ENCODE results near the gene LST1. TPM values are rescaled to one million over a fixed set of nuclear protein-coding genes. Genes with fewer than 3 reads are reported as not detected.

Gene LST1
- total RNA-seq, 1 experiment from 2014 or later, result 0.66 TPM

GRCh38 chr6:31621320-31621939 is 35.4 kb downstream of the LST1 start (continued):
- TF ChIP-seq CTCF (IDR thresholded peaks at IDR 0.05), result no peak

GRCh38 chr6:31621991-31622390 is 35.9 kb downstream of the LST1 start:
- DNase-seq (ENCODE audit: low spot score), result no peak
- H3K36me3 Mint-ChIP-seq, result peaks cover 56% of the 10 kb centered on the region

More at GRCh38 chr6:31621991-31622390, 35.9 kb downstream of the LST1 start:
- H3K4me1 Mint-ChIP-seq, result peaks cover 13% of the 10 kb centered on the region
- CTCF ChIA-PET, result interaction anchor here (0.7 to 2.1 kb wide), 5 partner anchors 24 to 148 kb away, joined by 3 to 16 read pairs (median 5); partner anchors contain the start of genes ATP6V1G2 and NFKBIL1
- no peak for ATAC-seq
- H3K4me3 Mint-ChIP-seq, result peak overlapping the region; percentile 92
- TF ChIP-seq GABPB1 (CRISPR knock-in tag; IDR thresholded peaks at IDR 0.05) (no peak), NFATC4 (CRISPR knock-in tag; IDR thresholded peaks at IDR 0.05) (no peak), OVOL2 (CRISPR knock-in tag; IDR thresholded peaks at IDR 0.05; ENCODE audit: borderline replicate concordance) (no peak), ZNF281 (CRISPR knock-in tag; IDR thresholded peaks at IDR 0.05) (no peak), ZMAT4 (CRISPR knock-in tag; IDR thresholded peaks at IDR 0.05) (no peak), NFE2L1 (CRISPR knock-in tag; IDR thresholded peaks at IDR 0.05) (no peak), AFF4 (CRISPR knock-in tag; IDR thresholded peaks at IDR 0.05; ENCODE audit: borderline replicate concordance) (no peak), ZNF671 (CRISPR knock-in tag; IDR thresholded peaks at IDR 0.05) (no peak), ATF6 (CRISPR knock-in tag; IDR thresholded peaks at IDR 0.05) (no peak), FOXP4 (CRISPR knock-in tag; IDR thresholded peaks at IDR 0.05) (no peak), ZBTB43 (CRISPR knock-in tag; IDR thresholded peaks at IDR 0.05) (no peak)
- H3K27me3 Mint-ChIP-seq (ENCODE audit: low read depth), result no peaks in the 10 kb centered on the region; the same call in 1 of the 2 replicates
- POLR2A ChIA-PET, result interaction anchor here (1.1 to 1.9 kb wide), 5 partner anchors 17 to 81 kb away, joined by 3 to 8 read pairs (median 7); partner anchors contain the start of genes ATP6V1G2, BAG6, C6orf47 and DDX39B
- H3K27ac Mint-ChIP-seq, result peak overlapping the region; percentile 95
- H3K9me3 Mint-ChIP-seq, result no peaks in the 10 kb centered on the region

Measured in WTC11 (cell line).